ENCODE measurements around the gene LCMT2.

Gene LCMT2

DNA sequence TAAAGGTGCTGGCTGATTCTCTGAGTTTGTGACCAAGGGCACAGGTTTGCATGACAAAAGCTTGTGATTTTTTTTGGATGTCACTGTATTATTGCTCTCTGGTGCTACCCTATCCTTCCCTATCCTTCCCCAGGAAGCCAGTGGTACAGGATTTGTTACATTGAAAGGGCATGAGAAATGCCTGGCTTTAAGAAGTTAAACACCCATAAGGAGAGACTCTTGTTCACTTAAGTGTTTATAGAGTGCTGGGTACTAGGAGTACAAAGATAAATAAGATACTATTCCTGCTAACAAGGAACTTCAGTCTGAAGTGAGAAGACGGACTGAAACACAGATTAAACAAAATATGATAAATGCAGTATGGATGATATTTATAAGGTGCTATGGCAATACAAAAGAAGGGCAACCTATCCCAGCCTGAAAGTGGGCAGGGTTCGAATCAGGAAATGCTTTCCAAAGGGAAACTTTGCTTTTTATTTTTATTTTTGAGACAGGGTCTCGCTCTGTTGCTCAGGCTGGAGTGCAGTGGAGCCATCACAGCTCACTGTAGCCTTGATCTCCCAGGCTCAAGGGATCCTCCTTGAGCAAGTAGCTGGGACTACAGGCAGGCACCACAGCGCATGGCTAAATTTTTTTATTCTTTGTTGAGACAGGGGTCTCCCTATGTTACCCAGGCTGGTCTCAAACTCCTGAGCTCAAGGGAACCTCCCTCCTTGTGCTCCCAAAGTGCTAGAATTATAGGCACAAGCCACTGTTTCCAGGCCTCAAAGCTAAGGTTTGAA, 11.2 kb downstream of the LCMT2 start:
- TF ChIP-seq, protein P1, sequence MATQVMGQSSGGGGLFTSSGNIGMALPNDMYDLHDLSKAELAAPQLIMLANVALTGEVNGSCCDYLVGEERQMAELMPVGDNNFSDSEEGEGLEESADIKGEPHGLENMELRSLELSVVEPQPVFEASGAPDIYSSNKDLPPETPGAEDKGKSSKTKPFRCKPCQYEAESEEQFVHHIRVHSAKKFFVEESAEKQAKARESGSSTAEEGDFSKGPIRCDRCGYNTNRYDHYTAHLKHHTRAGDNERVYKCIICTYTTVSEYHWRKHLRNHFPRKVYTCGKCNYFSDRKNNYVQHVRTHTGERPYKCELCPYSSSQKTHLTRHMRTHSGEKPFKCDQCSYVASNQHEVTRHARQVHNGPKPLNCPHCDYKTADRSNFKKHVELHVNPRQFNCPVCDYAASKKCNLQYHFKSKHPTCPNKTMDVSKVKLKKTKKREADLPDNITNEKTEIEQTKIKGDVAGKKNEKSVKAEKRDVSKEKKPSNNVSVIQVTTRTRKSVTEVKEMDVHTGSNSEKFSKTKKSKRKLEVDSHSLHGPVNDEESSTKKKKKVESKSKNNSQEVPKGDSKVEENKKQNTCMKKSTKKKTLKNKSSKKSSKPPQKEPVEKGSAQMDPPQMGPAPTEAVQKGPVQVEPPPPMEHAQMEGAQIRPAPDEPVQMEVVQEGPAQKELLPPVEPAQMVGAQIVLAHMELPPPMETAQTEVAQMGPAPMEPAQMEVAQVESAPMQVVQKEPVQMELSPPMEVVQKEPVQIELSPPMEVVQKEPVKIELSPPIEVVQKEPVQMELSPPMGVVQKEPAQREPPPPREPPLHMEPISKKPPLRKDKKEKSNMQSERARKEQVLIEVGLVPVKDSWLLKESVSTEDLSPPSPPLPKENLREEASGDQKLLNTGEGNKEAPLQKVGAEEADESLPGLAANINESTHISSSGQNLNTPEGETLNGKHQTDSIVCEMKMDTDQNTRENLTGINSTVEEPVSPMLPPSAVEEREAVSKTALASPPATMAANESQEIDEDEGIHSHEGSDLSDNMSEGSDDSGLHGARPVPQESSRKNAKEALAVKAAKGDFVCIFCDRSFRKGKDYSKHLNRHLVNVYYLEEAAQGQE (IDR thresholded peaks at IDR 0.05; ENCODE audit: insufficient read depth in 1 of 2, low read depth in 2 of 2, low read length in 2 of 2), result no peak
- TF ChIP-seq FOXP2 (optimal IDR thresholded peaks at IDR 0.05; ENCODE audit: borderline replicate concordance, extremely low read depth, extremely low read length, insufficient read depth) (no peak), POLR2AphosphoS5 (IDR thresholded peaks at IDR 0.05; ENCODE audit: low read depth, low read length) (no peak), TAF1 (IDR thresholded peaks at IDR 0.05; ENCODE audit: borderline replicate concordance, insufficient read depth, low read length) (no peak), SIN3A (IDR thresholded peaks at IDR 0.05; ENCODE audit: borderline replicate concordance, insufficient read depth, low read length) (no peak)

DNA sequence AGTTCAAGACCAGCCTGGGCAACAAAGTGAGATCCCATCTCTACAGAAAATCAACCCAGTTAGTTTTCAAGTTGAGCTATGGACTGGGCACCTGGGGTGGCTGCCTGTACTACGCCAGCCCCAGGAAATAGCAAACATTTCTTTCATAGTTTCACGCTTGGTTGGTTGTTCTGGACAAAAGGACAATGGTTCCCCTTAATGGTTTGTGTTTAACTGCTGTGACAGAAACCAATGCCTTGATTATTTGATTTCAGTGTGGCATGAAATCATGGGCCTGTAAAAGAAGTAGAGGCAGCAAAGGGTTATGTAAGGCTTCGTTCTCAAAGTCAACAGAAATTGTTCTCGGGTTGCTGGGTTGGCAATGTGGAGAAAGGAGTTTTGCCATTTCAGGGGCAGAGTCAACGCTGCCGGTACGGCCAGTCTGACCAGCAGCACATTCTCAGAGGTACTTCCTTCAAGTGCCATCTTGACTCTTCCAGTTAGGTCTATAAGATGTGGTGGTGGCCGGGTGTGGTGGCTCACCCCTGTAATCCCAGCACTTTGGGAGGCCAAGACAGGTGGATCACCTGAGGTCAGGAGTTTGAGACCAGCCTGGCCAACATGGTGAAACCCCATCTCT, 12.7 kb downstream of the LCMT2 start:
- no peak for TF ChIP-seq FOXP2 (optimal IDR thresholded peaks at IDR 0.05; ENCODE audit: borderline replicate concordance, extremely low read depth, extremely low read length, insufficient read depth)
- TF ChIP-seq, protein P1 (IDR thresholded peaks at IDR 0.05; ENCODE audit: insufficient read depth in 1 of 2, low read depth in 2 of 2, low read length in 2 of 2), result no peak
- TF ChIP-seq TAF1 (IDR thresholded peaks at IDR 0.05; ENCODE audit: borderline replicate concordance, insufficient read depth, low read length), result no peak
- TF ChIP-seq POLR2AphosphoS5 (IDR thresholded peaks at IDR 0.05; ENCODE audit: low read depth, low read length), result no peak
- no peak for TF ChIP-seq SIN3A (IDR thresholded peaks at IDR 0.05; ENCODE audit: borderline replicate concordance, insufficient read depth, low read length)

DNA sequence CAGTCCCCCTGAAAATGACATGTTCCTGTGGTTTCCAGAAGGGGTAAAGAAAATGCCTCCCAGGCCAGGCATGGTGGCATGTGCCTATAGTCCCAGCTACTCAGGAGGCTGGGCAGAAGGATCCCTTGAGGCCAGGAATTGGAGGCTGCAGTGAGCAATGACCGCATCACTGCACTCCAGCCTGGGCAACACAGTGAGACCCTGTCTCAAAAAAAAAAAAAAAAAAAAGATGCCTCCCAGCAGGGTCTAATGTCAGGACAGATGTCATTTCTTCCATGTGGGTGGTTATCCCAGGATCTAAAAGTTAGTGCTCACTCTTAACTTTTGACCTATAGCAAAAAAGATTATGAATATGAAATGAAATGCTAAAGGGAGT, 13.4 kb downstream of the LCMT2 start:
- TF ChIP-seq SIN3A (IDR thresholded peaks at IDR 0.05; ENCODE audit: borderline replicate concordance, insufficient read depth, low read length) (no peak), TAF1 (IDR thresholded peaks at IDR 0.05; ENCODE audit: borderline replicate concordance, insufficient read depth, low read length) (no peak), FOXP2 (optimal IDR thresholded peaks at IDR 0.05; ENCODE audit: borderline replicate concordance, extremely low read depth, extremely low read length, insufficient read depth) (no peak), POLR2AphosphoS5 (IDR thresholded peaks at IDR 0.05; ENCODE audit: low read depth, low read length) (no peak)
- TF ChIP-seq, protein P1 (IDR thresholded peaks at IDR 0.05; ENCODE audit: insufficient read depth in 1 of 2, low read depth in 2 of 2, low read length in 2 of 2), result no peak

DNA sequence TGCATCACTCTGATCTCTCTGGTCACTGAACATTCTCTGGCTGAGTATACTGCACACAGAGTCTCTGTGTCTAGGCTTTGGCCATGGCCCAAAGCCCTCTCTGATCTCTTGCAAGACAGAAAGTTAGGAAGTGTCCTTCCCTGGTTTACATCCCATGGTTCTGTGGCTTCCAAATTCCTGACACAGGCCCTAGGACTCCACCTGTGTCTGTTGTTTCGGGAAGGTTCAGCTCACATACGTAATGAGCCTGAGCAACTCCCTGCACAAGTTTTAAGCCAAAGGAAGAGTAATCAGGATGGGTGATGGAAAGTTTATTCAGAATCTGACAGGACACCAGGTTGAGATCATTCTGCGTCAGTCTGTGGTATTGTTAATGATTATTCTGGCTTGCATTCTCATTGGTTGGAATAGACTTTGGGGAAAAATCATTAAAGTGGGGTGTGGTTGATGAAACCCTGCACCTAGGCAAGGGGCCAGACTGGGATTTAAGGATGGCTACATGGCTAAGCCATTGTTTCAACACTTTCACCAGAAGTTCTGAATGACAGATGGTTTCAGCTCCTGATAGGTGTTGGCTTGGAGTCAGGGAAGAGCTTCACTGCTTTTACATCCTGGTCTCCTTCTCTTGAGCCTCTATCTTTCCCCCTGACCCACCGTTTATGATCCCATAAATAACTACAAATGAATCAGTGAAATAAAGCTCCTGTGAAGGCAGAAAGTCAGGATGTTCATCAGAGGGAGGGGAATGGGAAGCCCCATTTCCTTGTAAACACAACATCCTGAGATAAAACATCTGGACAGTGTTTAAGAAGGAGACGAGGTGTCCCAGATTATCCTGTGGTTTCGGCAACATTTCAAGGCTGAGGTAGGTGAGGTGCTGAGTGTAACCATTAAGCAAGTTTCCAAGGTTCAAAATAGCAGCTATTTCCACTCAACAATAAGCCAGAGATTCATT, 14.1 kb downstream of the LCMT2 start:
- TF ChIP-seq SIN3A (IDR thresholded peaks at IDR 0.05; ENCODE audit: borderline replicate concordance, insufficient read depth, low read length) (no peak), FOXP2 (optimal IDR thresholded peaks at IDR 0.05; ENCODE audit: borderline replicate concordance, extremely low read depth, extremely low read length, insufficient read depth) (no peak), POLR2AphosphoS5 (IDR thresholded peaks at IDR 0.05; ENCODE audit: low read depth, low read length) (no peak), TAF1 (IDR thresholded peaks at IDR 0.05; ENCODE audit: borderline replicate concordance, insufficient read depth, low read length) (no peak)
- TF ChIP-seq, protein P1 (IDR thresholded peaks at IDR 0.05; ENCODE audit: insufficient read depth in 1 of 2, low read depth in 2 of 2, low read length in 2 of 2), result no peak
